Activated T-cell treated with anti-CD3 and anti-CD28 coated beads for 24 hours (primary cell): ENCODE measurements around the gene PKD2.
"Not testable (repeated sequence)": the region's sequence is repeated elsewhere in the genome, so short reads cannot be mapped to it uniquely, and the experiment has no call there.

Experiments used
- DNase-seq: peaks from one replicate; pipeline ENCODE4 v3.0.0-alpha.2; 2020; ENCODE audit warnings: low read depth

The PKD2 gene

DNA sequence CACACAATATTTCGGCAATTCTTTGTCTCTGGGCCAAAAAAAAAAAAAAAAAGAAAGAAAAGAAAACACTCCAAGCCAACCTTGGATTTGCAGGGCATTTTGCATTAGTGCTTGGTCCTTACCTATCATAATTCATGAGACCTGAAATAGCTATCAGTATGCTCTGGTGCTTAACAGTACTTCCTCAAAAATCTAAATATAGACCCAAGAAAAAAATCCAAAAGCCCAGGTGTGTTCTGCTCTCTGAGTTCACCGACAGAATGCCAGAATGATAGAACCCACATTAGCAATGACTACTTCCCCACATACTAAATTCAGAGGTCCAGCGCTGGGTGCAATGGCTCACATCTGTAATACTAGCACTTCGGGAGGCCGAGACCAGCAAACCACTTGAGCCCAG lies 108.2 kb downstream of the PKD2 start:
- DNase-seq, result no peak

DNA sequence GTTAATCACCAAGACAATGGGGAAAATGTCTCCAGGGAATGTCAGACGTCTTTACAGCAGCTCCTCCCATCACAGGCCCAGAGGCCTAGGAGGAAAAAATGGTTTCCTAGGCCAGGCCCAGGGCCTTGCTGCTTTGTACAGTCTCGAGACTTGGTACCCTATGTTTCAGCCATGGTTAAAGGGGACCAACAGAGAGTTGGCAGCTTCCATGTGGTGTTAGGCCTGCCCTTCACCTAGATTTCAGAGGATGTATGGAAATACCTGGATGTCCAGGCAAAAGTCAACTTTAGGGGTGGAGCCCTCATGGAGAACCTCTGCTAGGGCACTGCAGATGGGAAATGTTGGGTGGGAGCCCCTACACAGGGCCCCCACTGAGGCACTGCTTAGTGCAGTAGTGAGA lies 112.5 kb downstream of the PKD2 start:
- DNase-seq, result no peak

DNA sequence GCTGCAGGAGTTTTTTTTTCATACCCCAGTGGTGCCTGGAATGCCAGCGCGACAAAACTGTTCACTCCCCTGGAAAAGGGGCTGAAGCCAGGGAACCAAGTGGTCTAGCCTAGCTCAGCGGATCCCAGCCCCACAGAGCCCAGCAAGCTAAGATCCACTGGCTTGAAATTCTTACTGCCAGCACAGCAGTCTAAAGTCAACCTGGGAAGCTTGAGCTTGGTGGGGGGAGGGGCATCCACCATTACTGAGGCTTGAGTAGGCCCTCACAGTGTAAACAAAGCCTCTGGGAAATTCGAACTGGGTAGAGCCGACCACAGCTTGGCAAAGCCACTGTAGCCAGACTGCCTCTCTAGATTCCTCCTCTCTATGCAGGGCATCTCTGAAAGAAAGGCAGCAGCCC lies 114.8 kb downstream of the PKD2 start:
- DNase-seq, result not testable (repeated sequence)
